ENCODE data around the gene KLK1. TPM values are rescaled to one million over a fixed set of nuclear protein-coding genes. Genes with fewer than 3 reads are reported as not detected.

The KLK1 gene
- total and polyA plus RNA-seq, 10 donors, result 1.3 to 56.5 (median 14.3) TPM

DNA sequence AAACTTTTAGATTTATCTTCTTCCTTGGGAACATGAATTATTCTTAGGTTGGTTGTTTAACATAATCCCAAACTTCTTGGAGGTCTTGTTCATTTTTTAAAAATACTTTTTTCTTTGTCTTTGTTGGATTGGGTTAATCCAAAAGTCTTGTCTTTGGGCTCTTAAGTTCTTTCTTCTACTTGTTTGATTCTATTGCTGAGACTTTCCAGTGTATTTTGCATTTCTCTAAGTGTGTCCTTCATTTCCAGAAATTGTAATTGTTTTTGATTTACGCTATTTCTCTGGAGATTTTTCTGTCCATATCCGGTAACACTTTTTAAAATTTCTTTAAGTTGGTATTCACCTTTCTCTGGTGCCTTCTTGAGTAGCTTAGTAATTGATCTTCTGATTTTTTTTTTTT, 19.6 kb upstream of the KLK1 start:
- Histone ChIP-seq H3K27ac (no peak overlapping the region), H3K27me3 (replicated peaks in 1 of 7) (peaks cover 0 to 33% (median 0%) of the 10 kb centered on the region in 7 donors), H3K4me3 (no peak overlapping the region), H3K4me1 (no peaks in the 10 kb centered on the region), H3K36me3 (no peaks in the 10 kb centered on the region), H3K9me3 (peaks cover 3 to 36% (median 28%) of the 10 kb centered on the region in 8 donors)
- TF ChIP-seq POLR2A (IDR thresholded peaks at IDR 0.05) (no peak), CTCF (IDR thresholded peaks at IDR 0.05 in 8 of 11, conservative IDR thresholded peaks at IDR 0.05 in 3 of 11) (no peak), POLR2AphosphoS5 (IDR thresholded peaks at IDR 0.05) (no peak)
- WGBS, 5 donors, result 89 to 97% (median 95%) methylated on average over 2 of the region's 2 CpGs
- intact Hi-C loops (cut with DNase I; ENCODE audit: low total_unique reads), result no loop called here
- DNase-seq, result no peak

GRCh38 chr19:50842130-50842529, 18.5 kb upstream of the KLK1 start:
- Histone ChIP-seq H3K4me3 (no peak overlapping the region), H3K36me3 (no peaks in the 10 kb centered on the region), H3K4me1 (no peaks in the 10 kb centered on the region), H3K9me3 (peaks cover 3 to 36% (median 28%) of the 10 kb centered on the region in 8 donors), H3K27me3 (replicated peaks in 1 of 7) (peaks cover 0 to 39% (median 0%) of the 10 kb centered on the region in 7 donors), H3K27ac (no peak overlapping the region)
- WGBS, 5 donors, result 89 to 94% (median 91%) methylated on average over 6 of the region's 6 CpGs
- TF ChIP-seq POLR2A (IDR thresholded peaks at IDR 0.05) (no peak), POLR2AphosphoS5 (IDR thresholded peaks at IDR 0.05) (no peak), CTCF (IDR thresholded peaks at IDR 0.05 in 8 of 11, conservative IDR thresholded peaks at IDR 0.05 in 3 of 11) (no peak)
- intact Hi-C loops (cut with DNase I; ENCODE audit: low total_unique reads), result no loop called here
- no peak for DNase-seq

GRCh38 chr19:50839712-50840655, 16.4 kb upstream of the KLK1 start:
- Histone ChIP-seq H3K27ac (no peak overlapping the region), H3K4me3 (no peak overlapping the region), H3K4me1 (peaks cover 0 to 16% (median 9%) of the 10 kb centered on the region in 6 donors), H3K36me3 (no peaks in the 10 kb centered on the region), H3K9me3 (peaks cover 3 to 36% (median 28%) of the 10 kb centered on the region in 8 donors), H3K27me3 (replicated peaks in 1 of 7) (peaks cover 0 to 61% (median 12%) of the 10 kb centered on the region in 7 donors)
- DNase-seq, result no peak
- WGBS, 5 donors, result 73 to 84% (median 78%) methylated on average over 10 of the region's 10 CpGs
- no peak for TF ChIP-seq POLR2AphosphoS5 (IDR thresholded peaks at IDR 0.05)
- TF ChIP-seq POLR2A (IDR thresholded peaks at IDR 0.05), result no peak
- no peak for TF ChIP-seq CTCF (IDR thresholded peaks at IDR 0.05 in 8 of 11, conservative IDR thresholded peaks at IDR 0.05 in 3 of 11)
- intact Hi-C loops (cut with DNase I; ENCODE audit: low total_unique reads), result no loop called here

- no peak for DNase-seq
- intact Hi-C loops (cut with DNase I; ENCODE audit: low total_unique reads), result no loop called here
- peaks cover 0 to 72% (median 14%) of the 10 kb centered on the region in 7 donors for H3K27me3 ChIP-seq (replicated peaks in 1 of 7)
- H3K4me3 ChIP-seq, result no peak overlapping the region
- no peaks in the 10 kb centered on the region for H3K36me3 ChIP-seq
- no peak overlapping the region for H3K27ac ChIP-seq
- TF ChIP-seq CTCF (IDR thresholded peaks at IDR 0.05 in 8 of 11, conservative IDR thresholded peaks at IDR 0.05 in 3 of 11) (no peak), POLR2A (IDR thresholded peaks at IDR 0.05) (no peak), POLR2AphosphoS5 (IDR thresholded peaks at IDR 0.05) (no peak)
- H3K9me3 ChIP-seq, result peaks cover 0 to 20% (median 16%) of the 10 kb centered on the region in 8 donors
- 13 to 20% (median 18%) methylated on average over 6 of the region's 6 CpGs for WGBS, 5 donors
- H3K4me1 ChIP-seq, result peaks cover 0 to 17% (median 10%) of the 10 kb centered on the region in 6 donors
These were observed 14.7 kb upstream of the KLK1 start for GRCh38 chr19:50838239-50838638.
